ENCODE measurements around the gene MYL4.
A peak's percentile ranks its signal among the peaks of the same experiment; 100 is the strongest.
"Not testable (repeated sequence)": the region's sequence is repeated elsewhere in the genome, so short reads cannot be mapped to it uniquely, and the experiment has no call there.

Gene MYL4

DNA sequence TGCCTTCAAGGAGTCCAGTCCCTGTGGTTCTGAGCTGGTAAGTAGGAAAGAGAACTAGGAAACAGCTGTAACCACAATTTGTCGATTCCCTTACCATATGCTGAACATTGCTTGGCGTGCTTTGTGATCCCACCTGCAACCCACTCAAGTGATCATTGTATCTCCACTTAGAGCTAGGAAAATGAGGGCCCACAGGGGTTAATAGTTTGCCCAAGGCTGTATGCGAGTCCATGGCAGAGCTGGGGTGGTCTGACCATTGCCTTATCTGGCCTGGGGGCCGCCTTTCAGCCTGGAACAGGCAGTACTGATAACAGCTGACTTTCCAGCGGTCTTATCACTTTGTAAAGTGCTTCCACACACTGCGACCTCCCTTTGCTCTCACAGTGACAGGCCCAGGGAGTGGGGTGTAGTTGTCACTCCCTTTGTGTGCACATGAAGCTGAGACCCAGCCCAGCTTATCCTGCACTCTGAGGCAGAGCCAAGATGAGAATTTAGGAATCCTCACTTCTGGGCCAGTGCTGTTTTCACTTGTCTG is 9.8 kb downstream of the MYL4 start:
- no peak for DNase-seq (ENCODE audit: low read depth)
- no peak overlapping the region for H3K4me3 ChIP-seq (ENCODE audit: low read depth, low read length)

- H3K4me3 ChIP-seq (ENCODE audit: low read depth, low read length), result no peak overlapping the region
- DNase-seq (ENCODE audit: low read depth), result no peak
These were observed 10.7 kb downstream of the MYL4 start for GRCh38 chr17:47219621-47220475.

DNA sequence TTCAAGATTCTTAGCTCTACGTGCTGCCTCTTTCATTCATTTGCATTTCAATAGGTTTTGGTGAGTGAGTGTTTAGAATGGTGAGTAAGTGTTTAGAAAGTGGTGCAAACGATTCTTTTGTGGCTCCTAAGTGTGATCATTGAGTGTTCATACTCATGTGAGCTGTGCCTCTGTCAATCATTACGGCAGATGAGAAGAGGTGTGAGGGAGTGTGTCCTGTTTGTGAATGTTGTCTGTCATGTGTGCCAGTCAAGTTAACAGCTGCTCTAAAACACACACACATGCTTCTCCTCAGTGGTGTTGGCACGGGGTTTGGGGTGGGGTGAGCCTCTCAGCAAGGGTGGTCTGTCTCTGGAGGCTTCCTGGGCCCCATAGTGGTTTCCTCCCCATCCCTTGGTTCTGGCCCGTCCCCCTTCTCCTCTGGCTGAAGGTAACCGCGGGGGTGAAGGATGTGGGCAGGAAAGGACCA is 11.4 kb downstream of the MYL4 start:
- no peak for DNase-seq (ENCODE audit: low read depth)
- H3K4me3 ChIP-seq (ENCODE audit: low read depth, low read length), result no peak overlapping the region

GRCh38 chr17:47221154-47221553 is 12.0 kb downstream of the MYL4 start:
- no peak for DNase-seq (ENCODE audit: low read depth)
- no peak overlapping the region for H3K4me3 ChIP-seq (ENCODE audit: low read depth, low read length)

GRCh38 chr17:47222047-47222446 is 12.9 kb downstream of the MYL4 start:
- DNase-seq (ENCODE audit: low read depth), result no peak
- H3K4me3 ChIP-seq (ENCODE audit: low read depth, low read length), result no peak overlapping the region

GRCh38 chr17:47223007-47223406 is 13.9 kb downstream of the MYL4 start:
- no peak overlapping the region for H3K4me3 ChIP-seq (ENCODE audit: low read depth, low read length)
- no peak for DNase-seq (ENCODE audit: low read depth)

- no peak for DNase-seq (ENCODE audit: low read depth)
- no peak overlapping the region for H3K4me3 ChIP-seq (ENCODE audit: low read depth, low read length)
These were observed 14.3 kb downstream of the MYL4 start for GRCh38 chr17:47223460-47223859.

GRCh38 chr17:47224077-47224476 is 14.9 kb downstream of the MYL4 start:
- H3K4me3 ChIP-seq (ENCODE audit: low read depth, low read length); DNase-seq (ENCODE audit: low read depth): not testable (repeated sequence)

- no peak for DNase-seq (ENCODE audit: low read depth)
- H3K4me3 ChIP-seq (ENCODE audit: low read depth, low read length), result no peak overlapping the region
These were observed 15.8 kb downstream of the MYL4 start for GRCh38 chr17:47224966-47225365.

GRCh38 chr17:47225436-47225858 is 16.3 kb downstream of the MYL4 start:
- no peak overlapping the region for H3K4me3 ChIP-seq (ENCODE audit: low read depth, low read length)
- DNase-seq (ENCODE audit: low read depth), result peak; percentile 87

- no peak overlapping the region for H3K4me3 ChIP-seq (ENCODE audit: low read depth, low read length)
- no peak for DNase-seq (ENCODE audit: low read depth)
These were observed 17.0 kb downstream of the MYL4 start for GRCh38 chr17:47225911-47226688.

GRCh38 chr17:47227862-47228261 is 18.7 kb downstream of the MYL4 start:
- no peak for DNase-seq (ENCODE audit: low read depth)
- H3K4me3 ChIP-seq (ENCODE audit: low read depth, low read length), result no peak overlapping the region

DNA sequence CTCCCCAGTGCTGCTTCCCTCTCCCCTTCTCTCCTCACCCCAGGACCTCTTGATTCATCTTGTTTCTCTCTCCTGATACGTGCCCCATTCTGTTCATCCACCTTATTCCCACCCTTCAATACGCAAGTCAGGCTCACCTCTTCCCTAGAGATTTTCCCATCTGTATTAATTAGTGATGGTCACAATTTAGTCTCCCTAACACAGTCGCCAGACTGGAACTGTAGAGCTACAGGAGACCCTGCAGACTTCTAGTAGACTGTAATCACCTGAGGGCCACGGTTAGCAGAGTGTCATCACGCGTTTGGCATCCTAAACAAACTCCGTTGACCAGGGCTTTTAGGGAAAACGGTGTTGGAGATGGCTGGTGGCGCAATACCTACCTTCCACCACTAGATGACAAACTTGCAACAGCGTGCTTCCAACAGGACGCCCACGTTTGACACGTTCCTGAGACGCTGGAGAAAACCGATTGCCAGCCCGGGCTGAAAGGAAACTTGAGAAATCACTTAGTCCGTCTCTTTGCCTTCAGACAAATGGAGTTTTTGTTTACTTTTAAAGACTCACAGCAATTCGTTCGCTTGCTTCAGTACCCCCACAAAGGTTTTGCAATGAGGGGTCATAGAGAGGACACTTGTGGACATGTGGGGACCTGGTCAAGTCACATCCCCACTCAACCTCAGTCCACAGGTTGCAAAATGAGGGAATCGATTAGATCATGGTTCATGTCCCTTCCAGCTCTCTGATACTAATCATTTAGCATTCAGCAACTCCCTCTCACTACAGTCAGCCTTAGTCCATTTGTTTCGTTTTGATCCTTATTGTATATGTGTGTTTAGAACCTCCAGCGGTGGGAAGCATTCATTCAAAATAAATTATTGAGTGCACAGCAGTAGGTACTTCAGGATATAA is 20.6 kb downstream of the MYL4 start:
- peak overlapping the region; percentile 13 for H3K4me3 ChIP-seq (ENCODE audit: low read depth, low read length)

GRCh38 chr17:47230864-47231263 is 21.7 kb downstream of the MYL4 start:
- no peak overlapping the region for H3K4me3 ChIP-seq (ENCODE audit: low read depth, low read length)
- no peak for DNase-seq (ENCODE audit: low read depth)

More for the DNA sequence above, 20.6 kb downstream of the MYL4 start:
- peak; percentile 89 for DNase-seq (ENCODE audit: low read depth)

DNA sequence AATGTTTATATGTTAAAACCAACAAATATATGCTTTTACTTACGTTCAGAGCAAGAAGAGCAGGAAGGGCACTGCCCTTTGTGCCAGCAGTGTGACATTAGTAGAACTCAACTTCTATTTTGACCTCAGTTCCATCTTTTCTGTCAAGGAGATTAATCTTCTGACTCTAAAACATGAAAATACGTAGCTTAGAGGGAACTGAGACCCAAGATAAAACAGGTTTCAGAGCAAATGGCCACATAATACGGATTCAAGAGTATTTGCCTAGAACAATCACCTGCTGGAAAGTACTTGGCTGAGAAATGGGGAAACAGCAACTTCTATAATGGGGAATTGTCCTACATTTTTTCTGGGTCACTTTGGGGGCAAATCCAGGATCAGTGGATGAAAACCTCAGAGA is 22.2 kb downstream of the MYL4 start:
- DNase-seq (ENCODE audit: low read depth), result no peak
- no peak overlapping the region for H3K4me3 ChIP-seq (ENCODE audit: low read depth, low read length)

DNA sequence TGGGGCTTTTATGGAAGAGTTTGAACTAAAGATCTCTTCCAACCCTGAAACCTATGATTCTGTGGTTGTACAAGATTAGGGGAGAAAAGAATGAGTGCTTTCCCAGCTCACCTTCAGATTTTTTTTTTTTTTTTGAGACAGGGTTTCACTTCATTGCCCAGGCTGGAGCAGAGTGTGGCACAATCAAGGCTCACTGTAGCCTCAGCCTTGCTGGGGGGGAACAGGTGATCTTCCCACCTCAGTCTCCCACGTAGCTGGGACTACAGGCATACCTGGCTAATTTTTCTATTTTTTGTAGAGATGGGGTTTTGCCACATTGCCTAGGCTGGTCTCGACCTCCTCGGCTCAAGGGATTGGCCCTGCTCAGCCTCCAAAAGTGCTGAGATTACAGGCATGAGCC is 22.7 kb downstream of the MYL4 start:
- H3K4me3 ChIP-seq (ENCODE audit: low read depth, low read length), result no peak overlapping the region
- no peak for DNase-seq (ENCODE audit: low read depth)

DNA sequence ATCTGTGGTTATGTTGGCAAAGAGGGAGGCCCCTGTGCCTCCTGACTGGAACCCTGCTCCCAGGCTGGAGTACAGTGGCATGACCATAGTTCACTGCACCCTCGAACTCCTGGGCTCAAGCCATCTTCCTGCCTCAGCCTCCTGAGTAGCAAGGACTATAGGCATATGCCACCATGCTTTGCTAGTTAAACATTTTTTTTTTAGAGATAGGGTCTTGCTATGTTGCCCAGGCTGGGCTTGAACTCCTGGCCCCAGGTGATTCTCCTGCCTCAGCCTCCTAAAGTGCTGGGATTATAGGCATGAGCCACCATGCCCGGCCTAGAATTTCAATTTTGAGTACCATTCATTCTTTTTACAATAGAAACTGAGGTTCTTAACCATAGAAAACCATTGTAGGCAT is 23.3 kb downstream of the MYL4 start:
- DNase-seq (ENCODE audit: low read depth), result no peak
- H3K4me3 ChIP-seq (ENCODE audit: low read depth, low read length), result no peak overlapping the region

DNA sequence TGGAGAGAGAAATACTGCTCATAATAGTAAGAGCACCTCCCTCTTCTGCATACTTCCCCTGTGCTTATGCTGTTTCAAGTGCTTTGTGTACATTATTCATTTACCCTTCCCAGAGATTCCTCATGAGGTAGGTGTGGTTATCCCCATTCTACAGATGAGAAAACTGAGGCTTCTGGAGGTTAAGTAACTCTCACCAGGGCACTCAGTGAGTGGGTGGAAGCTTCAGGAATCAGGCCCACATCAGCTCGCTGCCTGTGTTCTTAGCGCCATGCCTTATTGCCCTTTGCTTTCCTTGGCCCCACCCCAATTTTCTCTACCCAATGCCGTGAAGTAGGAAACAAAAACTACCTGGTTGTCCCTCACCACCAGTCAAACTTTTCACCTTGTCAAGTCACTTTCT is 26.4 kb downstream of the MYL4 start:
- no peak for DNase-seq (ENCODE audit: low read depth)
- no peak overlapping the region for H3K4me3 ChIP-seq (ENCODE audit: low read depth, low read length)

DNA sequence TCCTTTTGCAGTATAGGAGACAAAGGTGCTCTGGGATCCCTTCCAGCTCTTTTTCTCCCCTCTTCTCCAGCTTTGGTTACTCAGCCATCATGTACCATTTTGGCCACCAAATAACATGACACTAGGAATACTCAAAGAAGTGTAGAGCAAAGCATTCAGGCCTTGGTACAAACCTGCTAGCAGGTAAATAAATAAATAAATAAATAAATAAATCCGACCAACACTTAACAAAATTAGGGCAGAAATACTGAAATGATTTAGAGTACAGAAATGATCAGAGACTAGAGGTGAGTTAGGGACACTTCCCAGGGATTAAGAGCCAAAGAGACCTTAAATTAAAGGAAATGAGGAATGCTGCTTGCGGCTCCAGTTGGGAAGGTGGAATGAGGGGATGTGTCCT is 26.8 kb downstream of the MYL4 start:
- DNase-seq (ENCODE audit: low read depth), result no peak
- H3K4me3 ChIP-seq (ENCODE audit: low read depth, low read length), result no peak overlapping the region
